MCF 10A (cell line): ENCODE results near the gene OPCML. TPM values are rescaled to one million over a fixed set of nuclear protein-coding genes. Genes with fewer than 3 reads are reported as not detected.

Experiments
- BruUV-seq: library from RNA; stranded (reverse); fragments of 400-500 nt; replicated peaks from 2 replicates; lab custom pipeline; 2021; lab: Mats Ljungman, UMichigan
- CTCF ChIA-PET: fragments of 300-600 bp; sonication (Branson Sonifier 250); formaldehyde crosslinking; extraction: SDS; loops from one replicate; lab custom pipeline; 2021; ENCODE audit warnings: antibody characterized with exemption, inconsistent platforms; lab: Yijun Ruan, JAX
- POLR2A ChIA-PET: fragments of 300-600, 350-650 bp; sonication (Branson Sonifier 250); formaldehyde crosslinking; extraction: SDS; loops from one replicate; lab custom pipeline; 2020; ENCODE audit warnings: antibody characterized with exemption, inconsistent platforms; lab: Yijun Ruan, JAX
- DNase-seq: peaks from one replicate; pipeline ENCODE4 v3.0.0-alpha.2; 2018; ENCODE audit not compliant: unreplicated experiment
- H3K27ac Mint-ChIP-seq: one replicate; pipeline ENCODE4 v1.8.0; 2022; ENCODE audit warnings: mild to moderate bottlenecking, low read depth, mixed read lengths; ENCODE audit not compliant: unreplicated experiment
- H3K27me3 Mint-ChIP-seq: one replicate; pipeline ENCODE4 v1.8.0; 2022; ENCODE audit warnings: mixed read lengths; ENCODE audit not compliant: insufficient read depth, unreplicated experiment
- H3K36me3 Mint-ChIP-seq: one replicate; pipeline ENCODE4 v1.8.0; 2022; ENCODE audit warnings: mild to moderate bottlenecking, moderate library complexity, mixed read lengths; ENCODE audit not compliant: insufficient read depth, unreplicated experiment
- H3K4me1 Mint-ChIP-seq: one replicate; pipeline ENCODE4 v1.8.0; 2022; ENCODE audit warnings: mixed read lengths; ENCODE audit not compliant: insufficient read depth, unreplicated experiment
- H3K4me3 Mint-ChIP-seq: one replicate; pipeline ENCODE4 v1.8.0; 2022; ENCODE audit warnings: mild to moderate bottlenecking, moderate library complexity, mixed read lengths; ENCODE audit not compliant: unreplicated experiment
- H3K9me3 Mint-ChIP-seq: one replicate; pipeline ENCODE4 v1.8.0; 2022; ENCODE audit warnings: mixed read lengths; ENCODE audit not compliant: unreplicated experiment
- intact Hi-C: fragments of 100-400 bp; cut with micrococcal nuclease; formaldehyde crosslinking; loops from 2 replicates; pipeline ENCODE4 v1.14.1; 2022
- total RNA-seq: library from RNA; stranded (reverse); gene quantifications from 2 replicates; pipeline ENCODE4 v1.2.3, GENCODE V29; 2022
- TF ChIP-seq, protein P1 (sequence below): fragments of 200-600 bp; IDR thresholded peaks from one replicate; pipeline ENCODE4 v1.8.0; 2022; ENCODE audit warnings: antibody characterized with exemption, mild to moderate bottlenecking; ENCODE audit not compliant: unreplicated experiment

Gene OPCML
- total RNA-seq, 1 experiment from 2014 or later = not detected

DNA sequence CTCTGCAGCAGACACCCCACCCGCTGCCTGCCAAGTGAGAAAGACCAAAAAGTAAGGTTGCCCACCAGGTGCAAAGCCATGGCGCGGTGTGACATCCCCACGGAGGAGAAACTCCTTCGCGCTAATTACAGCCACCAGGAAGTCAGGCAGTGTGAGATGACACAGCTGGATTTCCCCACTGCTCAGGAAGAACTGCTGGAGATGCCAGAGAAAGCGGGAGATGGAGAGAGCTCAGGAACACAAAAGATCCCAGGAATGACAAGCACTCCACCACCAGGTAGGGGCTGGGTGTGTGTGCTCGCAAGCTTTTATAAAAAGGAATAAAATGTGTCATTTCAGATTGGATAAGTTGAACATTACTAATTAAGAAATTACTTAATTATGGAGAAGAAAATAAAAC lies 292.7 kb downstream of the OPCML start:
- no TSS peak for BruUV-seq
- no peak for DNase-seq
- H3K27ac Mint-ChIP-seq = no peak overlapping the region
- no peaks in the 10 kb centered on the region for H3K36me3 Mint-ChIP-seq
- CTCF ChIA-PET = no interaction called here
- POLR2A ChIA-PET = no interaction called here
- TF ChIP-seq, protein P1, sequence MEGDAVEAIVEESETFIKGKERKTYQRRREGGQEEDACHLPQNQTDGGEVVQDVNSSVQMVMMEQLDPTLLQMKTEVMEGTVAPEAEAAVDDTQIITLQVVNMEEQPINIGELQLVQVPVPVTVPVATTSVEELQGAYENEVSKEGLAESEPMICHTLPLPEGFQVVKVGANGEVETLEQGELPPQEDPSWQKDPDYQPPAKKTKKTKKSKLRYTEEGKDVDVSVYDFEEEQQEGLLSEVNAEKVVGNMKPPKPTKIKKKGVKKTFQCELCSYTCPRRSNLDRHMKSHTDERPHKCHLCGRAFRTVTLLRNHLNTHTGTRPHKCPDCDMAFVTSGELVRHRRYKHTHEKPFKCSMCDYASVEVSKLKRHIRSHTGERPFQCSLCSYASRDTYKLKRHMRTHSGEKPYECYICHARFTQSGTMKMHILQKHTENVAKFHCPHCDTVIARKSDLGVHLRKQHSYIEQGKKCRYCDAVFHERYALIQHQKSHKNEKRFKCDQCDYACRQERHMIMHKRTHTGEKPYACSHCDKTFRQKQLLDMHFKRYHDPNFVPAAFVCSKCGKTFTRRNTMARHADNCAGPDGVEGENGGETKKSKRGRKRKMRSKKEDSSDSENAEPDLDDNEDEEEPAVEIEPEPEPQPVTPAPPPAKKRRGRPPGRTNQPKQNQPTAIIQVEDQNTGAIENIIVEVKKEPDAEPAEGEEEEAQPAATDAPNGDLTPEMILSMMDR = no peak
- no peaks in the 10 kb centered on the region for H3K4me1 Mint-ChIP-seq
- H3K4me3 Mint-ChIP-seq = no peak overlapping the region
- peaks cover 15% of the 10 kb centered on the region for H3K9me3 Mint-ChIP-seq
- peaks cover 11% of the 10 kb centered on the region for H3K27me3 Mint-ChIP-seq
- intact Hi-C loops = no loop called here

DNA sequence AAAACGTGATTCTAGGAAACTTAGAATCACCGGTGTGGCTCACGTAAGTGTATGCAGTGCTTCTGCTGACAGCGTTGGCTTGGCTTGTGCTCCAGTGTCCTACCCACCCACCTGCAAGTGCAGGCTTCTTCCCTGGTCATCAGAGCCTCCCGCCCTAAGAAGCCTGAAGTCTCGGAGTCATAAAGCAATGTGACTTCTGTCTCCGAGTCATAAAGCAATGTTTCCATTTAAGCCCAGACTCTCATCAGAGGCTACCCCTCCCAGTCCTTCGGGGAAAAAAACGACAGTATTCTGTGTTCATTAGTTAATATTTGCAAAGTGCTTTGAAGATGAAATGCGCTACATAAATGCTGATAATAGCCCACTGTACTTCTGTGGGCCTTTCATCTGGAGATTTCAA lies 293.8 kb downstream of the OPCML start:
- Mint-ChIP-seq H3K36me3 (no peaks in the 10 kb centered on the region), H3K4me1 (no peaks in the 10 kb centered on the region), H3K27ac (no peak overlapping the region), H3K9me3 (peaks cover 18% of the 10 kb centered on the region), H3K27me3 (peaks cover 11% of the 10 kb centered on the region), H3K4me3 (no peak overlapping the region)
- intact Hi-C loops = no loop called here
- no TSS peak for BruUV-seq
- no peak for DNase-seq
- POLR2A ChIA-PET = no interaction called here
- TF ChIP-seq, protein P1 = no peak
- CTCF ChIA-PET = no interaction called here

DNA sequence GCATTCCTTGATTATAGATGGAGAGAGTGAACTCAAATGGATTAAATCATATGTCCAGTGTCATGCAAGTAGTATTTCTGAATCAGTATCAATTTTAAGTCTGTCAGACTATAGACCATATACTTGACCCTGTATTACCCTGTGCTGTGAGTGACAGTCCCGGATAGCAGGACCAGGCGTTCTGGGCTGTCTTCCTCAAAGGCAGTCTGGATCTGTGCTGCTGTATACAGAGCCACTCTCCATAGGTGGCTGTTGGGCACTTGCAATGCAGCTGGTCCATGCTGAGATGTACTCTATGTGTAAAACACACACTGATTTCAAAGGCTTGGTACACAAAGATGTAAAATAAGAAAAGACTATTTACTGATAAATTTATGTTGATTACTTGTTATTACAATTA lies 294.3 kb downstream of the OPCML start:
- no peaks in the 10 kb centered on the region for H3K36me3 Mint-ChIP-seq
- H3K27ac Mint-ChIP-seq = no peak overlapping the region
- DNase-seq = no peak
- BruUV-seq = no TSS peak
- H3K4me1 Mint-ChIP-seq = no peaks in the 10 kb centered on the region
- no peak overlapping the region for H3K4me3 Mint-ChIP-seq
- POLR2A ChIA-PET = interaction anchor here (0.6 kb wide), 1 partner anchor 608 kb away, joined by 3 read pairs; no protein-coding TSS in a partner anchor
- peaks cover 21% of the 10 kb centered on the region for H3K9me3 Mint-ChIP-seq
- intact Hi-C loops = no loop called here
- H3K27me3 Mint-ChIP-seq = peaks cover 11% of the 10 kb centered on the region
- CTCF ChIA-PET = no interaction called here
- TF ChIP-seq, protein P1 = no peak

DNA sequence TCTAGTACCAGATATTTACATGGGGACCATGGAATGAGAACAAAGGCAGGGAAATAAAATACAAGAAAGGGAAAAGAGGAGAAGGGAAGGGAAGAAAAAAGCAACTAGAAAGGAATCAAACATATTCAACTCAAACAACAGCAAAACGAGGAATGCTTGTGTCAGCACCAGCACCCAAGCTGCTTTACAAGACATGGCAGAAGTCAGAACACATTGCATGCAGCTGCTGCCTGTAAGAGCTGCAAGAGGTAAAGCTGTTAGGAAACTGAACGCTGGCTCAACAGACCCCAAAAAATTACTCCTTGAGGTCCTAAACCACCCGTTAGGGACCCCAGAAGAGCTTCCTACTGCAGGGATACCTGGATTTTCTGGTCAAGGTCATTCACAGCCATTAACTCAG lies 296.9 kb downstream of the OPCML start:
- intact Hi-C loops = no loop called here
- TF ChIP-seq, protein P1 = no peak
- ChIA-PET CTCF (no interaction called here), POLR2A (no interaction called here)
- Mint-ChIP-seq H3K27ac (no peak overlapping the region), H3K4me3 (no peak overlapping the region), H3K27me3 (no peaks in the 10 kb centered on the region), H3K9me3 (peaks cover 9% of the 10 kb centered on the region), H3K4me1 (no peaks in the 10 kb centered on the region), H3K36me3 (no peaks in the 10 kb centered on the region)
- no peak for DNase-seq
- no TSS peak for BruUV-seq
